HG02870 (cell line): ENCODE measurements around the gene NUDT13.
"Not testable (repeated sequence)": the region's sequence is repeated elsewhere in the genome, so short reads cannot be mapped to it uniquely, and the experiment has no call there.

Experiments
- ATAC-seq: cut with Tn5 transposase; IDR thresholded peaks from one replicate; pipeline ENCODE4 v1.9.1; 2021; ENCODE audit warnings: mild to moderate bottlenecking, moderate library complexity; ENCODE audit not compliant: unreplicated experiment

Gene NUDT13

DNA sequence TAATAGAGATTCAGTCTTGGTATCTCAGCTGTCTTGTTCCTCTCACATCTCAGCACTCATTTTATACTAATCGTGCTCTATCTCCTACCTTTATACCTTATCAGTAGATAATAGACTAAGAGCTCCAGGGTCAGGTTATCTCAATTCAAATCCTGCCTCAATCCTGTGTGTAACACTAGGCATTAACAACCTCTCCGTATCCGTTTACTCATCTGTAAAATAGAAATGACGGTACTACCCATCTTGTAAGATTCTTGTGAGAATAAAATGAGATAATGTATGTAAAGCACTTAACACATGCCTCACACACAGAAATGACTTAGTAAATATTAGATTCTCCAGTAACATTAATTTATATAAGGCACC, 13.0 kb upstream of the NUDT13 start:
- no peak for ATAC-seq

DNA sequence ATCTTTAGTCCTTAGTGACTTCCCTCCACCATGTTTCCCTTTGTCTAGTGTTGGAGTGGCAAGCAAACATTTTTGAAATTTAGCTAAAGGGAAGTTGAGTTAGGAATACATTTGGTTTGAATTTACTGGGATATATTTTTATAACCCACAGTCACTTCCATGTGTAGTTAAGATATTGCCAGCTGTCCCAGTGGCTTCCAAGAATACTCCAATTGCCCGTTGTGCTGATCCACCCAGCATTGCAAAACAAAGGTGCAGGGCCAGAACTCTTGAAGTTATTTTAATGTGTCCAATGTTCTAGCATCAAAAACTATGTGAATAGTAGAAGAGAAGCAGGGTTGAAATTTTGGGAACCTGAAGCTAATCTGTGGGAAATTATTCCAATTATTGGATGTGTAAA, 11.1 kb upstream of the NUDT13 start:
- no peak for ATAC-seq

DNA sequence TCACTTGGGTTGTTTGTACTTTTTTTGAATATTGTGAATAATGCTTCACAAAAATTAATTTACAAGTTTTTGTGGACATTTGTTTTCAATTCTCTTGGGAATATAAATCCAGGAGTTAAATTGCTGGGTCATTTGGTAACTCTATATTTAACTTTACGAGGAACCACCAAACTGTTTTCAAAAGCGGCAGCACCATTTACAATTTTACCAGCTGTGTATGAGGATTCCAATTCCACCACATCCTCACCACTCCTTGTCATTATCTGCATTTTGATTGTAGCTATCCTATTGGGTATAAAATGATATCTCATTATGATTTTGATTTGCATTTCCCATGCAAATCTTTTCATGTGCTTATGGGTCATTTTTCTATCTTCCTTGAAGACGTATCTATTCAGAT, 4.0 kb upstream of the NUDT13 start:
- ATAC-seq = no peak

DNA sequence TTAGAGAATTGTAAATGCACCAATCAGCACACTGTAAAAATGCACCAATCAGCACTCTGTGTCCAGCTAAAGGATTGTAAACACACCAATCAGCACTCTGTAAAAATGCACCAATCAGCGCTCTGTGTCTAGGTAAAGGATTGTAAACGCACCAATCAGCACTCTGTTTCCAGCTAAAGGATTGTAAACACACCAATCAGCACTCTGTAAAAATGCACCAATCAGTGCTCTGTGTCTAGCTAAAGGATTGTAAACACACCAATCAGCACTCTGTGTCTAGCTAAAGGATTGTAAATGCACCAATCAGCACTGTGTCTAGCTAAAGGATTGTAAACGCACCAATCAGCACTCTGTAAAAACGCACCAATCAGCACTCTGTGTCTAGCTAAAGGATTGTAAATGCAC, 1.0 kb upstream of the NUDT13 start:
- not testable (repeated sequence) for ATAC-seq

DNA sequence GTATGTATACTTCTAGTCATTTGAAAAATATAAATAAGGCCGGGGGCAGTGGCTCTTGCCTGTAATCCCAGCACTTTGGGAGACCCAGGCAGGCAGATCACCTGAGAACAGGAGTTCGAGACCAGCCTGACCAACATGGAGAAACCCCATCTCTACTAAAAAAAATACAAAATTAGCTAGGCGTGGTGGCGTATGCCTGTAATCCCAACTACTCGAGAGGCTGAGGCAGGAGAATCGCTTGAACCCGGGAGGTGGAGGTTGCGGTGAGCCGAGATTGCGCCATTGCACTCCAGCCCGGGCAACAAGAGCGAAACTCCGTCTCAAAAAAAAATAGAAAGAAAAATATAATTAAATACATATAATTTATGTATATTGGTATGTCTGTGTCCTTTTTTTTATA, 1.8 kb downstream of the NUDT13 start:
- not testable (repeated sequence) for ATAC-seq

DNA sequence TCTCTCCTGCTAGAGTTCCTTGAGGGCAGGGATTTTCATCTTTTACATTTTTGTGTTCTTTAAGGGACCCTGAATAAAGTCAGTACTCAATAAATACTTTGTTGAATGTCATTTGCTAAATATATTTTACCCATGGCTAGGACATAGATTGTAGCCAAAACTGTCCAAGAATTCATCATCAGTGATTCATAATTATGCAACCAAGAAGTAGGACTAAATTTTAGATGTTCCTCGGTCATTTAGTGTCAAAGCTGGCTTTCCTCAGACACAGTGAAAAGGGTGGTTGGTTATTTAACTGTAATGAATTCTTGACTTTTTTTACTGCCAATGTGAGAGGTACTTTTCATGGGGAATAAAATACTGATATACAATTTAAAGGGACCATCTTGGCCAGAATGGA, 3.3 kb downstream of the NUDT13 start:
- ATAC-seq = no peak

DNA sequence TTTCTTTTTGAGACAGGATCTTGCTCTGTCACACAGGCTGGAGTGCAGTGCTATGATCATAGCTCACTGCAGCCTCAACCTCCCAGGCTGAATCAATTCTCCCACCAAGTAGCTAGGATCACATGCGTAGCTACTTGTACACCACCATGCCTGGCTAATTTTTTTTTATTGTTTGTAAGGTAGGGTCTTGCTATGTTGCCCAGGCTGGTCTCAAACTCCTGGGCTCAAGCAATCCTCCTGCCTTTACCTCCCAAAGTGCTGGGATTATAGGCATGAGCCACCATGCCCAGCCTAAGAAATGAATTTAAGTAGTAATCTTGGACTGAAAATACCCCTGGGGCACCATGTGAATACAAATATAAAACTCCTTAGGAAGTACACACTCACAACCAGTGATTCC, 5.8 kb downstream of the NUDT13 start:
- ATAC-seq = no peak

DNA sequence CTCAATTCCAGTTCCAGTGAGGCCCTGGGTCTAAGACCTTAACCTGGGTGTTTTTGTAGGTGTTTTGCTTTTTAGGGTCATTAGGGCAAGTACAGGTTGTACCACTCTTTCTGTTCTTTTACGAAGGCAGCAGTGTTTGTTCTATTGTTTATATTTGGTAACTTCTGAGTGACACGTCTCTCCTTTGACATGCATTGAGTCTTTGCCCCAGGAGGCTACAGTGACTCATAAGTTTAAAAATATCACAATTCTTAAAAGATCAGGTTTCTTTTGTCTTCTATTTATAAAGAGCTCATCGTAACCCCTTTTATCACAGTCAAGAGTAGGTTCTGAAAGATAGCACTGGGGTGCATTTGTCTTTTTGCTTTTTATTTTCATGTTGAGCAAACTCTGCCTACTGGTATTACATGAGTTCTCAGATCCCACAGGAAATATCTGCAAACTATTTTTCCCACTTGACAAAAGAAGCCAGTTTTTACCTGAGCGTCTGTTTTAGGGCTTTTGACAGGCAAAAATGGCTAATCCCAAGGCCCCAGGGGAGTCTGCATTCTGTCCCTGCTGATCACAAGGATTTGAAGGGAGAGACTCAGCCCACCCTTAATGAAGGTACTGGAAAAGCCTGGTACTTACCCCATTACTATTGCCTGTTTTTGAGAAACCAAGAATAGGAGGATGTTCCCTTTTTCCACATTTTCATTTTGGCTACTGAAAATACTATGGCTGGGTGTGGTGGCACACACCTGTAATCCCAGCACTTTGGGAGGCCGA, 7.9 kb downstream of the NUDT13 start:
- peak; percentile 66 for ATAC-seq

DNA sequence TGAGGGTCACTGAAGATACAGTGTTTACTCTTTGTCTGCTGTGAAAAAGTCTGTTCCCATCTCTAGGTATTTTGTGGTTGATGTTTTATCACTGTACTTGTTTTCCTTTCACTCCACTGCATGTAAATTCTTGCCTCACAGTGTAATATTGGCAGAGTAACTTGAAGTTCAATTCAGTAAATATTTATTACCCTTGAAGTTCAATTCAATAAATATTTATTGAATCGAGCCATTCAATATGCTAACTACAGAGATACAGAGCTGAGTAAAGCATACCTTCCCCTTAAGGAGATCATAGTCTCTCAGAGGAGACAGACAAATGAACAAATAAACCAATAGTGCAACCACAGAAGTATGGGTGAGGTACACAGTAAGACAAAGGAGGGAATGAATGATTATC, 9.2 kb downstream of the NUDT13 start:
- ATAC-seq = no peak

DNA sequence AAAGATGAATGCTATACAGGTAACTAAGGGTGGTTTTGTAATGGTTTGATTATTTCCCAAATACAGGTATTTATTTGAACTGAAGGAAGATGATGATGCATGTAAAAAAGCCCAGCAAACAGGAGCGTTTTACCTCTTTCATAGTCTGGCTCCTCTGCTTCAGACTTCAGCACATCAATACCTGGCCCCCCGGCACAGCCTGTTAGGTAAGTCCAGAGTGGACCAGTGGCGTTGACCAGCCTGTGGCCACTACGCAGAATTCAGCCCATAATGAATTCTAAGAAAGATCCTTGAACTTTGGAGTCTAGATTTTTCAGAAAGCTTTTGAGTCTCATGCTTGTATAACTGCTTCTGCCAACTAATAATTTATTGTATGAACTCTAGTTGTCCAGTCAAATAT, 9.7 kb downstream of the NUDT13 start:
- ATAC-seq = no peak

DNA sequence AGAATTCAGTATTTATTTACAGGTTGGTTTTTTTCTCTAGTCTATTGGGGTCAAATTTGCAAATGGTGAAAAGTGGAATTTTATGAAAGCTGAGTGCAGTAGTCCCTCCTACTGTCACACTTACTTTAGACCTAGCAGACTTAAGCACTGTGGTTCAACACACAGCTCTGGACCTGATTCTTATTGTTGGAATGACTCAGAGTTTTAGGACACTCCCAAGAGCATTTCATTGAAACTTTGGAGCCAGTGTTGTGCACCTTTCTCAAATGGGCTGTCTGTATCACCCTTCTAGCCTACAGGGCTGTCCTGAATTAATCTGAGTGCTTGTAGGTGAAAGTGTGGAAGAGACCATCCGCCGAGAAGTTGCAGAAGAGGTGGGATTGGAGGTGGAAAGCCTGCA, 16.1 kb downstream of the NUDT13 start:
- no peak for ATAC-seq

DNA sequence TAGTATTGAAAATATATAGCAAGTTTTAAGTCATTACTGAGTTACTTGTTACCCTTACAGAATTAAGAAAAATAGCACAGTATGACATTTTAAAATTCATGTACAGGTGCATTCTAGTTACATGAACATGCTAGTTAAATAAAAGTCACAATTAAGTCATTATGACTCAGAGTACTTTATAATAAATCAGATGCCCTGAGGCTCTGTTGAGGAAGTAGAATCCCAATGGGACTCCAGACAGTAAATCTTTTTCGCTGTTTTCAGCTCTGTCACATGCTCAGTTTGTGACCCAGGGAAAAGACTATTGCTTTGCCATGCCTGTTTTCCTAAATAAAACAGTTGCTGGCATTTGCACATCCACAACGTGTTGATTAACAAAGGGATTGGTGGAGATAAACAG, 21.0 kb downstream of the NUDT13 start:
- no peak for ATAC-seq

DNA sequence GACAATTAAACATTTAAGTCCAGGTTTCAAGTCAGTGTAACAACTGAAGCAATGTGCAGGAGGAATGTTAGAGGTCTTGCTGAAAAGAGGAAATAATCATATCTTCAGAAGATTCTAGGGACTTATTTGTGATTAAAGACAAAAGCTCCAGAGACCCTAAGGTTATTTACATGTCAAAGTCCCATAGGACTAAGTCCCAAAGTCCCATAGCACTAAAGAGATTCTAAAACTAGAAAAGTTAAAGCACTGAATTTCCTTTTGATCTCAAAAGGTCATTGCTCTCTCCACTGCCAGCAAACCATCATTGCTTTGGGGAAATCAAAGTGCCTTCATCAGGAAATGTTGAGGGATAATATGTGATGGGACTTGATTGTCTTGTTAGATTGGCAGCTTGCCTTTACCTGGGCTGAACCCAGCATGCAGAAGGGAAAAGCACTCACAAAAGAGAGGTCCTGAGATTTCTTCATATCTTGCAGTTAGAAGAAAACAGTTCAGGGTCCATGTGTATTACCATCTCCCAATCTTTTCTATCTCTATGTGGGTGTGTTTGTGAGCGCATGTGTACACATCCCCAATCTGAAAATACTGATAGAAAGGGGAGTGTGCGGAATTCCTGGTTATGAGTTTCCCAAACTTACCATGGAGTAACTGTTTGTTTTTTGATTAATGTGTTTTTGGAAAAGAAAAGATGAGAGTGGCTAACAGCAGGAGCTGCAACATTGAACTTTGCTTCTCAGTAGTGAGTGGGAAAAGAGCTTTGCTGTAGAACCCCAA, 21.8 kb downstream of the NUDT13 start:
- ATAC-seq = no peak

DNA sequence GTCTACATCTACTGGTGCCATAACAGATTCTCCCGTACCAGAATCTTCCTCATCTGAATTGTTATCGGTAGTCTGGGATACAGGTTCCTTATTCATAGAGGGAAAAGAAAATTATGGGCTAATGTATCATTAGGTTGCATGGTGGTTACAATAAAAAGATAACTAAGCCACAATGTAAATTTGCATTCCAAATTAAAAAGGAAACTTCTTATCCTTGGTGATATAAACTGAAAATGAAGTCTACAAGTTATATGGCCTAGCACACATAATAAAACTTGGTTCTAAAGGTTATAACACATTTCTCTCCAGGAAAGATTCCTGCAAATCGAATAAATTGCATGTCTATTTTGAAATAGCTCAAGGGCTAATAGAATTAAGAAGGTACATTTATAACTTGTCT, 24.5 kb downstream of the NUDT13 start:
- ATAC-seq = no peak

DNA sequence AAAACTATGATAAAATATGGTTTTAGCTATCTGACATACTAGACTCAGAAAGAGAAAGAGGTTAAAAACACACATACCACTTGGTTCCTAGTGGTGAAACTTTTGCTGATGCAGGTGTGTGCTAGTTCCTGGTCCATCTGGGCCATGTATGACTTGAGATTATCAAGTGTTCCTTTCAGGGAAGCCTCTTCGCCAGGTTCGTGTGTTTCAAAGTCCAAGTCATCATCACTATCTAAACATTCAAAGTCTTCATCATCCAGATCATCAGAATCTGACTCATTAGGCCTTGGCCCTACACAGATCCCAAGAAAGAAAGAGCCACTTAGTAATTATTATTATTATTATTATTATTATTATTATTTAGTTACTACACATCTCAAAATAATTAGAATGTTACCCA, 26.4 kb downstream of the NUDT13 start:
- no peak for ATAC-seq

DNA sequence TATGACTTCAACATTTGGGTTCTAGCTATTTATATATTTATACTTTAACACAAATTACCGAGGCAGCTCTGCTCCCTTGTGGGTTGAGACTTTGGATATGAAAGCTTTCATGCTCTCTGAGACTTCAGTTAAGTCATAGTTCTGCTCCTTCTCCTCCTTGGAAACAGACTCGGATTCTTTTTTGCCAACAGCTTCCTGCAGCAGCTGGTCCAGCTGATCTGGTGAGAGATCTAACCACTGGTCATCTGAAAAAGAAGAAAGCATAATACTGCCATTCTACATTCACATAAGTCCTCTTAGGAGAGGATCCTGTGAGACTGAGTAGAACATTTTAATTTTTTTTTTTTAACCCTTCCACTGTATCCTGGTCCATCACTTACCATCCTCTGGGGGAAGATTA, 29.0 kb downstream of the NUDT13 start:
- no peak for ATAC-seq

DNA sequence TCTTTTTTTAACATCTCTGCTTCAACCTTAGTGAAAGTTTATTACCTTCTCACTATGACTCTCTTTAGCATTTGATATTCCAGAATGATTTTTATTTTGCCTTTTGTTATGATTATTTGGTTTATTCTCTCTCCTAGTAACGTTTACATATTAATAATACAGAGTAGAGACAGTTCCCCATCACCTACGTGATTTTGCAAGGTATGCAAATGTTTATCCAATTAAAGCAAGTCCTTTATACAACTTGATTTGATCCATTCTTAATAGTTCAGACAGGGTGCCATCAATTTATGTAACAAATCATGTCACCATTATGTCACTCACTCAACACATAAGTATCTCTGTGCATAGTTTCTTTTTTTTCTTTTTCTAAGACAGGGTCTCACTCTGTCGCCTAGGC, 31.3 kb downstream of the NUDT13 start:
- ATAC-seq = no peak

DNA sequence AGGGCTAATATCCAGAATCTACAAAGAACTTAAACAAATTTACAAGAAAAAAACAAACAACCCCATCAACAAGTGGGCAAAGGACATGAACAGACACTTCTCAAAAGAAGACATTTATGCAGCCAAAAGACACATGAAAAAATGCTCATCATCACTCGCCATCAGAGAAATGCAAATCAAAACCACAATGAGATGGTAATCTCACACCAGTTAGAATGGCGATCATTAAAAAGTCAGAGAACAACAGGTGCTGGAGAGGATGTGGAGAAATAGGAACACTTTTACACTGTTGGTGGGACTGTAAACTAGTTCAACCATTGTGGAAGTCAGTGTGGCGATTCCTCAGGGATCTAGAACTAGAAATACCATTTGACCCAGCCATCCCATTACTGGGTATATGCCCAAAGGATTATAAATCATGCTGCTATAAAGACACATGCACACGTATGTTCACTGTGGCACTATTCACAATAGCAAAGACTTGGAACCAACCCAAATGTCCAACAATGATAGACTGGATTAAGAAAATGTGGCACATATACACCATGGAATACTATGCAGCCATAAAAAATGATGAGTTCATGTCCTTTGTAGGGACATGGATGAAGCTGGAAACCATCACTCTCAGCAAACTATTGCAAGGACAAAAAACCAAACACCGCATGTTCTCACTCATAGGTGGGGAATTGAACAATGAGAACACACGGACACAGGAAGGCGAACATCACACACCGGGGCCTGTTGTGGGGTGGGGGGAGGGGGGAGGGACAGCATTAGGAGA, 40.6 kb downstream of the NUDT13 start:
- not testable (repeated sequence) for ATAC-seq

DNA sequence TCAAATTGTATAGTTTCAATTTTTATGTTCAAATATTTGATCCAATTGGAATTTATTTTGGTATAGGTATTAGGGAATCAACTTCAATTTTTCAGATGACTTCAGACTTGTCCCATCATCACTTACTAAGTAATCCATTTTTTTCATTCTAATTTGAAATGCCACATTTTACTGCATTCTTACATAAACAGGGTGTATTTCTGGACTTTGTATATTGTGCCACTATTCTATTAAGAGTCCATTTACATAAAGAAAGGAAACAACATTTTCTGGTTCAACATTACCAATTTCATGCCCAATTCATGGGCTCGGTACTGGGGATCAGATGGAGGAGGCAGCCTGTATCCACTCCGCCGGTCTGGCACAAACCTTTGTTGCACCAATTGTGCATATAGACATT, 41.8 kb downstream of the NUDT13 start:
- no peak for ATAC-seq

DNA sequence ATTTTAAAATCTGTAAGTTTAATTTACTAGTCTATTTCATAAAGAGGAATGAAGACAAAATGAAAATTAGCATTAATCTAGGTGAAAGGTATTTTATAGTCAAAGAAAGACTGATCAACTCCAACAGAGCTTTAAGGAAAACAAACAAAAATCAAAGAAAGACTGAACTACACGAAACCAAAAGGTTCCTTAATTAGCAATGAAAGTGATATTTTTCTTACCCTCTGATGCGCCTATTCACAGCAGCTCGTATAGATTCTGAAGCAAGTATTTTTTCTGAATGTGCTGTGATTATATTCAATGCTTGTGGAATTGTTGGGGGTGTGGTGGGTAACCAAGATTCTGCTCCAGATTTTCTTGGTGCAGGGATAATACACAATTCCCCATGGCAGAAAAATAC, 45.8 kb downstream of the NUDT13 start:
- no peak for ATAC-seq

DNA sequence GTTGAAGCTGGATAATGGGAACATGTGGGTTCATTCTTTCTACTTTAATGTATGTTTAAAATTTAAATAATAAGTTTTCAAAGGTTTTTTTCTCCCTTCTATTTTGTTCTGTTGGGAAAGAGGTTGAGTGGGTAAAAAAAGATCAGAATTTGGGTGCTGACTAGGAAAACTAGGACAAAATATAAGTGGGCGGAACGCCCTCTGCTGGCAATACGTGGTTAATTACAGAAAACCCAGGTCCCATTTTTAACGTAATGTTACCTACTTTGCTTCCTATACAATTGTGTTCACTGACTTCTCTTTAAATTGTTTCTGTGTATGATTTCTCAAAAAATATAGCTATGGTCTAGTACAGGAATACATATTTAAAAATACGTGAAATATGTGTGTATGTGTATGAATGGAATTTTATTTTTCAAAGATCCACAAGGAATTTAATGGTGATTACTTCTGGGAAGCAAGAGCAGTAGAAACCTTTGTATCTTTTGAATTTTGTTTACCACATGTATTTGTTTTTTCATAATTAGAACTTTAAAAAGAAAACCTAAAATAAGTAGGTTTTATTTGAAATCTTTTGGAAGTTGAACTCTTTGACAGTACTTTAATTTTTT, 48.9 kb downstream of the NUDT13 start:
- ATAC-seq = no peak
